Hindlimb muscle (tissue), 1 donor: ENCODE results near the gene MISFA. TPM values are rescaled to one million over a fixed set of nuclear protein-coding genes. Genes with fewer than 3 reads are reported as not detected.
"Not testable (repeated sequence)": the region's sequence is repeated elsewhere in the genome, so short reads cannot be mapped to it uniquely, and the experiment has no call there.

ENCODE experiments used
- DNase-seq: peaks from one replicate; pipeline ENCODE4 v3.0.0-alpha.2; 2013
- polyA plus RNA-seq: library from polyadenylated mRNA; unstranded; fragments of 120-200 nt; gene quantifications from one replicate; pipeline ENCODE4 v1.2.1, GENCODE V29; 2013; ENCODE audit not compliant: insufficient read length

The MISFA gene
- polyA plus RNA-seq, 1 donor: 8.1 TPM

GRCh38 chr11:18618342-18619025, 18.9 kb downstream of the MISFA start:
- no peak for DNase-seq

- DNase-seq: no peak
Observed at GRCh38 chr11:18623707-18624106, 24.1 kb downstream of the MISFA start.

- DNase-seq: no peak
Observed at GRCh38 chr11:18624161-18624560, 24.6 kb downstream of the MISFA start.

- DNase-seq: no peak
Observed at GRCh38 chr11:18632841-18633240, 33.3 kb downstream of the MISFA start.

- DNase-seq: no peak
Observed at GRCh38 chr11:18633256-18634139, 33.9 kb downstream of the MISFA start.

GRCh38 chr11:18634140-18635032, 34.8 kb downstream of the MISFA start, which contains the start of gene SPTY2D1:
Gene SPTY2D1 (minus strand): TSS chr11:18634342. CDS start chr11:18634257, 85 bp downstream.
- peak; percentile 100 for DNase-seq

- no peak for DNase-seq
Observed at GRCh38 chr11:18641677-18642076, 42.1 kb downstream of the MISFA start.

GRCh38 chr11:18643034-18643433, 43.4 kb downstream of the MISFA start:
- DNase-seq: not testable (repeated sequence)

- no peak for DNase-seq
Observed at GRCh38 chr11:18650353-18650752, 50.8 kb downstream of the MISFA start.

- no peak for DNase-seq
Observed at GRCh38 chr11:18650859-18651557, 51.4 kb downstream of the MISFA start.

Other genes with a start within 250 kb of the MISFA start
- gene LDHA, start 205.2 kb upstream of the MISFA start, polyA plus RNA-seq: 528 TPM
- gene LDHC, start 187.5 kb upstream of the MISFA start, polyA plus RNA-seq: 0.61 TPM
- 0.22 TPM for gene LDHAL6A, start 143.9 kb upstream of the MISFA start, polyA plus RNA-seq
- gene TSG101, start 72.8 kb upstream of the MISFA start, polyA plus RNA-seq: 103 TPM
- 13.6 TPM for gene UEVLD, start 11.1 kb upstream of the MISFA start, polyA plus RNA-seq
- gene SPTY2D1, start 34.6 kb downstream of the MISFA start, polyA plus RNA-seq: 12.9 TPM
- 4.0 TPM for gene TMEM86A, start 99.0 kb downstream of the MISFA start, polyA plus RNA-seq
- 2.9 TPM for gene IGSF22, start 126.4 kb downstream of the MISFA start, polyA plus RNA-seq
- 0.34 TPM for gene PTPN5, start 192.0 kb downstream of the MISFA start, polyA plus RNA-seq